HFF-Myc (cell line): ENCODE data around the gene TAF8.
A peak's percentile ranks its signal among the peaks of the same experiment; 100 is the strongest.

Experiments used
- DNase-seq: peaks from one replicate; pipeline ENCODE4 v3.0.0-alpha.2; 2011; ENCODE audit warnings: low read depth; ENCODE audit errors: extremely low read depth
- H3K4me3 ChIP-seq: replicated peaks from 2 replicates; pipeline ENCODE4 v1.5.1; 2011; ENCODE audit warnings: low read depth, mild to moderate bottlenecking, control low read depth, low read length
- TF ChIP-seq, protein P1 (sequence below): IDR thresholded peaks from 2 replicates; pipeline ENCODE4 v1.5.1; 2012; ENCODE audit warnings: mild to moderate bottlenecking, low read depth, low read length, control low read depth; ENCODE audit errors: missing control alignments

The TAF8 gene

DNA sequence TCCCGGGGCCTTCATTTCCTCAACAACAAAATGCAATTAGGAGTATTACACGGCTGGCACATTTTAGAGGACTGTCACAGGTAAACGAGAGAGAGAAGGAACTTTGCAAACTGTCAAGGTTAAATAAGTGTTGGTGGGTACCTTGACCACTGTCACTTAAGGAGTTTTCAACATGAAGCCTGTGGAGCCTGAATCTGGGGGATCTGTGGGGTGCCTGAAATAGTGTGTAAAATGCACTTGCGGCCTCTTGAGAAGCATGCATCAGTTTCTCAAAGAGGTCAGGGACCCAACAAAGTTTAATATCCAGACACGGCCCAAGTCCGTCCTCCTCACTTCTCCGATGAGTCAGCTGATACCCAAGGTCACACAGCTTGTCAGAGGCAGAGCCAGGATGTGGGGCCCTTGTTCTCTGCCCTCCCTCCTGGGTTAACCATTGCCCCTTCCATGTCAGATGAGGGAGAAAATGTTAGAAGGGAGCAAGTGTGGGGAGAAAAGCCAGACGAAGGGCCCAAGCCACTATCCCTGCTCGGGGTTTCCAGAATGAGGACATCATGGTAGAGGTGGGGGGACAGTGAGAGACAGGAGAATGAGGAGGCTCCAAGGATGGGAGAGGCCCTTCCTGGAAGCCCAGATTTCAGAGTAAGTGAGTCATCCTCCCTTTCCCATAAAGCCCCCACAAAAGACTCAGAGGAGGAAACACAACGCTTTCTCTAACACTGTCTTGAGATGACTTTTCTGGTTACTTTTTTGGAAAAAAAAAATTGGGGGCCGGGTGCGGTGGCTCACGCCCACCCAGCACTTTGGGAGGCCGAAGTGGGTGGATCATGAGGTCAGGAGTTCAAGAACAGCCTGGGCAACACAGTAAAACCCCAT lies 49.9 kb downstream of the TAF8 start:
- TF ChIP-seq, protein P1, sequence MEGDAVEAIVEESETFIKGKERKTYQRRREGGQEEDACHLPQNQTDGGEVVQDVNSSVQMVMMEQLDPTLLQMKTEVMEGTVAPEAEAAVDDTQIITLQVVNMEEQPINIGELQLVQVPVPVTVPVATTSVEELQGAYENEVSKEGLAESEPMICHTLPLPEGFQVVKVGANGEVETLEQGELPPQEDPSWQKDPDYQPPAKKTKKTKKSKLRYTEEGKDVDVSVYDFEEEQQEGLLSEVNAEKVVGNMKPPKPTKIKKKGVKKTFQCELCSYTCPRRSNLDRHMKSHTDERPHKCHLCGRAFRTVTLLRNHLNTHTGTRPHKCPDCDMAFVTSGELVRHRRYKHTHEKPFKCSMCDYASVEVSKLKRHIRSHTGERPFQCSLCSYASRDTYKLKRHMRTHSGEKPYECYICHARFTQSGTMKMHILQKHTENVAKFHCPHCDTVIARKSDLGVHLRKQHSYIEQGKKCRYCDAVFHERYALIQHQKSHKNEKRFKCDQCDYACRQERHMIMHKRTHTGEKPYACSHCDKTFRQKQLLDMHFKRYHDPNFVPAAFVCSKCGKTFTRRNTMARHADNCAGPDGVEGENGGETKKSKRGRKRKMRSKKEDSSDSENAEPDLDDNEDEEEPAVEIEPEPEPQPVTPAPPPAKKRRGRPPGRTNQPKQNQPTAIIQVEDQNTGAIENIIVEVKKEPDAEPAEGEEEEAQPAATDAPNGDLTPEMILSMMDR = no peak
- DNase-seq = no peak
- H3K4me3 ChIP-seq = no peak overlapping the region

DNA sequence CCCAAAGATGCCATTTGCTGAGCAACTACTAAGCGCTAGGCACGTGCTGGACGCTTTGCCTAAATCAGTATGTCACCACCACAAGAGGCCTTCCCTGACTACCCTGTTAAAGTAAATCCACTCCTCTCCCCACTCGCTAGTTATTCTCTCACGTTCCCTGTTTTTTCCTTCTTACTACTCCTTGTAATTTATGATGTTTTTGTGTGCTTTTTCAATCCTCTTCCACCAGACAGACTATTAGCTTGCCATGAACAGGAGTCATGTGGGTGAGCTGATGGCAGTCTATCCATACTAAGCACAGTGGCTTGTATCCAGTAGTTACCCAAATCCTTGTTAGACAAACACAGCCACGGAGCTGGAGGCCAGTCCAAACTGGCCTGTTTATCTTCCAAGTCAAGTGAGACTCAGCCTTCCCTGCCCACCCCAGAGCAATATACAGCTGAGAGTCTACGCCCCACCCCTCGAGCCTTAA lies 50.9 kb downstream of the TAF8 start:
- DNase-seq = no peak
- TF ChIP-seq, protein P1 = no peak
- no peak overlapping the region for H3K4me3 ChIP-seq

DNA sequence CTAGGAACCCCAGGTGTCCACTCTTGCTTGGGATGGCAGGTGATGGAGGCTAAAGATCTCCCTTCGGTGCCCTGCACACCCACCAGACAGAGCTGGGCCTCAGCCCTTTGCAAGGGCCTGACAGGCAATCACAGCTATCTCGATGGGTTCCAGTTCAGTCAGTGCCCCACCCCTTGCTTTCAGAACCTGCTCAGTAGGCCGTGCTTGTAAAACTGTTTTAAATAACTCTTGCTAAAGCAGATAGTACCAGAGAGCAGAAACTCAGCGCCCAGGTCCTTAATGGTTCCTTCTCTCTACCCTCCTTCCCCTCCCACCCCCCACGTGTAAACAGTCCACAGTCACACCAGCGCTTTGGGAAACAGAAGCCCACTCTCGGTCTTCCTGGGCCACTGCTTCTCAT lies 52.9 kb downstream of the TAF8 start:
- TF ChIP-seq, protein P1 = no peak
- no peak for DNase-seq
- no peak overlapping the region for H3K4me3 ChIP-seq

DNA sequence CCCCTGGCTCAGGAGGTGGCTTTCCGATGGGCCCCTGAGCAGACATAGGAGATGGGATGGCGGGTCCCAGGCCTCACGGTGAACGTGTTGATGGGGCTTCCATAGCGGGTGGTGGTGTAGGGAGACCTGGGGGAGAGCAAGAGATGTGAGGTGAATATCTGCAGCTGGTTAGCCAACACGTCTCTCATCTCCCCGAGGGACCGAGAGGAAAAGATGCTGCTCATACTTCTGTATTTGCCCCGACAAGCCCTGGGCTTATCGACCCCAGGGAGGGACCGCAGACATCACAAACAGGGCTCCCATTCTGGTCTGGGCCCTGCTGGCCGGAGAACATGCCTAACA lies 53.4 kb downstream of the TAF8 start:
- TF ChIP-seq, protein P1 = no peak
- H3K4me3 ChIP-seq = no peak overlapping the region
- no peak for DNase-seq

DNA sequence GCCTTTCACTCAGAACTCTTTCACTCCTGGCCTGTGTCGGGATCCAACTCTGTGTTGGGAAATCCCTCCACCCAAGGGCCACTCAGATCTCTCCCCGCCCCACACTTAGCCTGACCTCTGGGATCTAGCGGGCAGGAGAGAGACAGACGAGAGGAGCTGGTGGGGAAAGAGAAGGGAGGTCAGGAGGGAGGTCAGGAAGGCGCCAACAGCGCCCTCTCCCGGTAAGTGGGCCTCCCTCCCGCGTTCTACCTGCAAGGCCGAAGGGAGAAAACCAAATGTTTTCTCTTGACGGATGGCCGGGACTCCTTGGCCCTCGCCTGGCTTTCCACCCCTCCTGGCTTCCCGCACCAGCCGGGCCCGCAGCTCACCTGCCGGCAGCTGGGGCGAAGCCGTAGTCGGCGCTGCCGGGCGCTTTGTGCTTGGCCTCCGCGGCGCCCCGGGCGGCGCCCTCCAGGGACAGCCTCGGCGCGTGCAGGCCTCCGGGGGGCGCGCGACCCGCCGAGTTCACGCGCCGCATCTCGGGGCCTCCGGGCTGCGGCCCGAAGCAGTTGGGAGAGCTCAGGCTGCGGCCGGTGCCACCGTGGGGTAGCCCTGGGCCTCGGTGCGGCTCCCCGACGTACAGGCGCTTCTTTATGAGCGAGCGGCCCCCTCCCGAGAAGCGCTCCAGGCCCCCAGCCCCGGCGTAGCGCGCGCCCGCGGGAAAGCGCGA lies 53.9 kb downstream of the TAF8 start:
- TF ChIP-seq, protein P1 = peak; percentile 78
- DNase-seq = no peak
- no peak overlapping the region; the same call in 1 of the 2 replicates for H3K4me3 ChIP-seq

DNA sequence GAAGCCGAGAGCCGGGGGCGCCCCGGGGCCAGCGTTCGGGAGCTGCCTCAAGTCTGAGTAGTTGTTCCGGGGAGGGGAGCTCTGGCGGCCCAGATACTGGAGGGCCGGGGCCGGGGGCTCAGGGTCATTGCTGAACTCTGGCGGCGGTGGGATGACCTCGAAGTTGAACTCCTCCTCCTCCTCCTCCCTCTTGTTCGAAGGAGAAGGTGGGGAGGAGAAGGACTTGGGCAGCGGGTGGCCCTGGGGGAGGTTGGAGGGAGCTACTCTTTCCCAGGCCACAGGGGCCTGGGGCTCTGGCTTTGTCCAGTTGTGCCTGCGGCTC lies 54.4 kb downstream of the TAF8 start:
- no peak for DNase-seq
- TF ChIP-seq, protein P1 = no peak
- H3K4me3 ChIP-seq = no peak overlapping the region
